Endothelial cell of umbilical vein (primary cell): ENCODE data around the gene SLC9A2.

Source experiments
- EZH2 ChIP-seq: IDR thresholded peaks from 2 replicates; pipeline ENCODE4 v1.6.1; 2012; ENCODE audit warnings: borderline replicate concordance, low read depth, mild to moderate bottlenecking, moderate library complexity, low read length, inconsistent platforms; ENCODE audit not compliant: severe bottlenecking
- MAX ChIP-seq: IDR thresholded peaks from 2 replicates; pipeline ENCODE4 v1.6.1; 2011; ENCODE audit not compliant: insufficient read depth, insufficient read length
- MYC ChIP-seq: IDR thresholded peaks from one replicate; pipeline ENCODE4 v1.6.1; 2011; ENCODE audit warnings: mild to moderate bottlenecking, low read depth, low read length
- POLR2A ChIP-seq: IDR thresholded peaks from 2 replicates; pipeline ENCODE4 v1.6.1; 2012; ENCODE audit warnings: low read depth, mild to moderate bottlenecking, control low read depth, low read length
- POLR2AphosphoS5 ChIP-seq: IDR thresholded peaks from 2 replicates; pipeline ENCODE4 v1.6.1; 2012; ENCODE audit warnings: low read depth, mild to moderate bottlenecking, control low read depth, low read length, moderate library complexity; ENCODE audit not compliant: insufficient read depth
- TF ChIP-seq, protein P1 (sequence below), 2 donors: IDR thresholded peaks; 1 replicate in 1 of 2; 2 replicates in 1 of 2; pipeline ENCODE4 v1.5.1; 2011; ENCODE audit warnings: low read length in 2 of 2, mild to moderate bottlenecking in 2 of 2, moderate library complexity in 2 of 2, control low read depth in 1 of 2, inconsistent platforms in 1 of 2, low read depth in 1 of 2; ENCODE audit not compliant: insufficient read depth in 1 of 2; ENCODE audit errors: extremely low read depth in 1 of 2

- TF ChIP-seq, protein P1, sequence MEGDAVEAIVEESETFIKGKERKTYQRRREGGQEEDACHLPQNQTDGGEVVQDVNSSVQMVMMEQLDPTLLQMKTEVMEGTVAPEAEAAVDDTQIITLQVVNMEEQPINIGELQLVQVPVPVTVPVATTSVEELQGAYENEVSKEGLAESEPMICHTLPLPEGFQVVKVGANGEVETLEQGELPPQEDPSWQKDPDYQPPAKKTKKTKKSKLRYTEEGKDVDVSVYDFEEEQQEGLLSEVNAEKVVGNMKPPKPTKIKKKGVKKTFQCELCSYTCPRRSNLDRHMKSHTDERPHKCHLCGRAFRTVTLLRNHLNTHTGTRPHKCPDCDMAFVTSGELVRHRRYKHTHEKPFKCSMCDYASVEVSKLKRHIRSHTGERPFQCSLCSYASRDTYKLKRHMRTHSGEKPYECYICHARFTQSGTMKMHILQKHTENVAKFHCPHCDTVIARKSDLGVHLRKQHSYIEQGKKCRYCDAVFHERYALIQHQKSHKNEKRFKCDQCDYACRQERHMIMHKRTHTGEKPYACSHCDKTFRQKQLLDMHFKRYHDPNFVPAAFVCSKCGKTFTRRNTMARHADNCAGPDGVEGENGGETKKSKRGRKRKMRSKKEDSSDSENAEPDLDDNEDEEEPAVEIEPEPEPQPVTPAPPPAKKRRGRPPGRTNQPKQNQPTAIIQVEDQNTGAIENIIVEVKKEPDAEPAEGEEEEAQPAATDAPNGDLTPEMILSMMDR (IDR thresholded peaks at IDR 0.05; ENCODE audit: extremely low read depth in 1 of 2, insufficient read depth in 1 of 2, low read depth in 1 of 2, low read length in 2 of 2): no peak
- no peak for TF ChIP-seq MYC
- no peak for TF ChIP-seq POLR2AphosphoS5
- TF ChIP-seq EZH2: no peak
- no peak for TF ChIP-seq MAX
- no peak for TF ChIP-seq POLR2A
These were observed 84.0 kb downstream of the SLC9A2 start for GRCh38 chr2:102703305-102703704.
